Left cardiac atrium (tissue), 4 donors: Measurements from ENCODE around the gene HDAC4. TPM values are rescaled to one million over a fixed set of nuclear protein-coding genes. Genes with fewer than 3 reads are reported as not detected.

Experiments
- ATAC-seq, 2 donors: fragments of 200-7000 bp; cut with Tn5 transposase; one replicate each; pipeline ENCODE4 v1.9.1; 2020; ENCODE audit warnings: mild to moderate bottlenecking in 2 of 2, moderate library complexity in 2 of 2
- DNase-seq: peaks from one replicate; pipeline ENCODE4 v3.0.0-alpha.2; 2020
- intact Hi-C, 2 donors: fragments of 100-400 bp; cut with DNase I; formaldehyde crosslinking; loops; one replicate each; pipeline versions ENCODE4 v1.14.1 to v1.15.1; 2022 to 2023
- total RNA-seq, 2 donors: library from RNA; stranded (reverse); fragmentation: NEBNext Ultra II Directional; extraction: Animal tissue kit (Norgen Biotek cat#: 25700); gene quantifications; one replicate each; pipeline ENCODE4 v1.2.1, GENCODE V29; 2021
- donor health status: DM: no; HTN: yes; CAD: no.
- donor health status: DM: no; HTN: yes; CAD: no; lungs with severe emphysema.
- donor health status: DM: yes; HTN: yes; CAD: no.
- donor health status: Dilated cardiomyopathy.

HDAC4 gene
- total RNA-seq, 2 donors from 2014 or later: 25.6 to 31.2 TPM

- ATAC-seq (peak in 1 of 2 donors; percentile 19), DNase-seq (no peak)
- intact Hi-C loops: no loop called here
Measured at GRCh38 chr2:239259603-239260298, 141.1 kb downstream of the HDAC4 start.

- intact Hi-C loops: no loop called here
- ATAC-seq (no peak), DNase-seq (no peak)
Measured at GRCh38 chr2:239259173-239259572, 141.6 kb downstream of the HDAC4 start.

- intact Hi-C loops: no loop called here
- ATAC-seq (no peak), DNase-seq (no peak)
Measured at GRCh38 chr2:239258248-239258647, 142.6 kb downstream of the HDAC4 start.

GRCh38 chr2:239257511-239257937, 143.3 kb downstream of the HDAC4 start:
- intact Hi-C loops: no loop called here
- ATAC-seq (peak in 1 of 2 donors; percentile 66), DNase-seq (no peak)

- no peak for DNase-seq
- ATAC-seq: no peak
Measured at GRCh38 chr2:239256350-239256743, 144.5 kb downstream of the HDAC4 start.

GRCh38 chr2:239255628-239256349, 145.0 kb downstream of the HDAC4 start:
- DNase-seq (no peak), ATAC-seq (no peak)
- intact Hi-C loops: no loop called here

More at GRCh38 chr2:239256350-239256743, 144.5 kb downstream of the HDAC4 start:
- intact Hi-C loops: no loop called here

GRCh38 chr2:239255218-239255617, 145.6 kb downstream of the HDAC4 start:
- no peak for ATAC-seq
- intact Hi-C loops: no loop called here
- no peak for DNase-seq

- no peak for ATAC-seq
- intact Hi-C loops: no loop called here
Measured at GRCh38 chr2:239253701-239254436, 147.0 kb downstream of the HDAC4 start.

GRCh38 chr2:239253264-239253663, 147.6 kb downstream of the HDAC4 start:
- DNase-seq (no peak), ATAC-seq (no peak)
- intact Hi-C loops: no loop called here

More at GRCh38 chr2:239253701-239254436, 147.0 kb downstream of the HDAC4 start:
- no peak for DNase-seq

GRCh38 chr2:239252801-239253200, 148.0 kb downstream of the HDAC4 start:
- DNase-seq: peak; percentile 82
- peak; percentile 69 to 83 for ATAC-seq
- intact Hi-C loops: no loop called here

GRCh38 chr2:239252393-239252792, 148.4 kb downstream of the HDAC4 start:
- no peak for DNase-seq
- intact Hi-C loops: no loop called here
- no peak for ATAC-seq

- peak; percentile 10 to 15 for ATAC-seq
- intact Hi-C loops: no loop called here
- no peak for DNase-seq
Measured at GRCh38 chr2:239251971-239252370, 148.8 kb downstream of the HDAC4 start.

GRCh38 chr2:239250216-239251081, 150.4 kb downstream of the HDAC4 start:
- intact Hi-C loops: no loop called here
- ATAC-seq: no peak
- no peak for DNase-seq

GRCh38 chr2:239249776-239250175, 151.0 kb downstream of the HDAC4 start:
- intact Hi-C loops: no loop called here
- peak; percentile 67 to 79 for ATAC-seq

GRCh38 chr2:239249048-239249447, 151.8 kb downstream of the HDAC4 start:
- intact Hi-C loops: no loop called here
- ATAC-seq (no peak), DNase-seq (no peak)

More at GRCh38 chr2:239249776-239250175, 151.0 kb downstream of the HDAC4 start:
- peak; percentile 86 for DNase-seq

GRCh38 chr2:239247401-239248245, 153.2 kb downstream of the HDAC4 start:
- no peak for DNase-seq
- ATAC-seq: no peak
- intact Hi-C loops: no loop called here

GRCh38 chr2:239246723-239247122, 154.1 kb downstream of the HDAC4 start:
- intact Hi-C loops: no loop called here
- ATAC-seq: no peak
- DNase-seq: no peak
